ENCODE data around the gene PIK3CG. TPM values are rescaled to one million over a fixed set of nuclear protein-coding genes. Genes with fewer than 3 reads are reported as not detected.

Gene PIK3CG
- total RNA-seq, 1 experiment from 2014 or later, result 0.05 TPM

DNA sequence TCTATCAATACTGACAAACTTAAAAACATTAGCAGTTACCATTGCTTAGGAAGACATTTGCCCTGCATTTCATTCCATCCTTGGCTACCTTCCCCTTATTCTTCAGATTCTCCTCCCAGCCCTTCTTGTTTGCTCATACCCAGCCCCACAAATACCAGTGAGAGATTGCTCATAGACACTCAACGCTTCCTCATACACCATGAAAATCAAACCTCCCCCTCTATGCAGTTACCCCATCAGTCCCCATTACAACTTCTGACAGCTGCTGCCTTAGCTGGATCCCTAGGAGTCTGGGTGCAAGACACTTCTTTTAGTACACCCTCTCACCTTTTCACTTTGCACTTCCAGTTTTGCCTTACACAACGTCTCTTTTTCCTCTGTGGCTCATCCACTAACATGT, 28.3 kb upstream of the PIK3CG start (continued):
- TF ChIP-seq, protein P1, sequence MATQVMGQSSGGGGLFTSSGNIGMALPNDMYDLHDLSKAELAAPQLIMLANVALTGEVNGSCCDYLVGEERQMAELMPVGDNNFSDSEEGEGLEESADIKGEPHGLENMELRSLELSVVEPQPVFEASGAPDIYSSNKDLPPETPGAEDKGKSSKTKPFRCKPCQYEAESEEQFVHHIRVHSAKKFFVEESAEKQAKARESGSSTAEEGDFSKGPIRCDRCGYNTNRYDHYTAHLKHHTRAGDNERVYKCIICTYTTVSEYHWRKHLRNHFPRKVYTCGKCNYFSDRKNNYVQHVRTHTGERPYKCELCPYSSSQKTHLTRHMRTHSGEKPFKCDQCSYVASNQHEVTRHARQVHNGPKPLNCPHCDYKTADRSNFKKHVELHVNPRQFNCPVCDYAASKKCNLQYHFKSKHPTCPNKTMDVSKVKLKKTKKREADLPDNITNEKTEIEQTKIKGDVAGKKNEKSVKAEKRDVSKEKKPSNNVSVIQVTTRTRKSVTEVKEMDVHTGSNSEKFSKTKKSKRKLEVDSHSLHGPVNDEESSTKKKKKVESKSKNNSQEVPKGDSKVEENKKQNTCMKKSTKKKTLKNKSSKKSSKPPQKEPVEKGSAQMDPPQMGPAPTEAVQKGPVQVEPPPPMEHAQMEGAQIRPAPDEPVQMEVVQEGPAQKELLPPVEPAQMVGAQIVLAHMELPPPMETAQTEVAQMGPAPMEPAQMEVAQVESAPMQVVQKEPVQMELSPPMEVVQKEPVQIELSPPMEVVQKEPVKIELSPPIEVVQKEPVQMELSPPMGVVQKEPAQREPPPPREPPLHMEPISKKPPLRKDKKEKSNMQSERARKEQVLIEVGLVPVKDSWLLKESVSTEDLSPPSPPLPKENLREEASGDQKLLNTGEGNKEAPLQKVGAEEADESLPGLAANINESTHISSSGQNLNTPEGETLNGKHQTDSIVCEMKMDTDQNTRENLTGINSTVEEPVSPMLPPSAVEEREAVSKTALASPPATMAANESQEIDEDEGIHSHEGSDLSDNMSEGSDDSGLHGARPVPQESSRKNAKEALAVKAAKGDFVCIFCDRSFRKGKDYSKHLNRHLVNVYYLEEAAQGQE (IDR thresholded peaks at IDR 0.05; ENCODE audit: low read depth), result no peak
- no peak for TF ChIP-seq EZH2phosphoT487 (IDR thresholded peaks at IDR 0.05; ENCODE audit: borderline replicate concordance)
- TF ChIP-seq EGR1 (IDR thresholded peaks at IDR 0.05; ENCODE audit: low read depth), result no peak
- TF ChIP-seq, protein P2, sequence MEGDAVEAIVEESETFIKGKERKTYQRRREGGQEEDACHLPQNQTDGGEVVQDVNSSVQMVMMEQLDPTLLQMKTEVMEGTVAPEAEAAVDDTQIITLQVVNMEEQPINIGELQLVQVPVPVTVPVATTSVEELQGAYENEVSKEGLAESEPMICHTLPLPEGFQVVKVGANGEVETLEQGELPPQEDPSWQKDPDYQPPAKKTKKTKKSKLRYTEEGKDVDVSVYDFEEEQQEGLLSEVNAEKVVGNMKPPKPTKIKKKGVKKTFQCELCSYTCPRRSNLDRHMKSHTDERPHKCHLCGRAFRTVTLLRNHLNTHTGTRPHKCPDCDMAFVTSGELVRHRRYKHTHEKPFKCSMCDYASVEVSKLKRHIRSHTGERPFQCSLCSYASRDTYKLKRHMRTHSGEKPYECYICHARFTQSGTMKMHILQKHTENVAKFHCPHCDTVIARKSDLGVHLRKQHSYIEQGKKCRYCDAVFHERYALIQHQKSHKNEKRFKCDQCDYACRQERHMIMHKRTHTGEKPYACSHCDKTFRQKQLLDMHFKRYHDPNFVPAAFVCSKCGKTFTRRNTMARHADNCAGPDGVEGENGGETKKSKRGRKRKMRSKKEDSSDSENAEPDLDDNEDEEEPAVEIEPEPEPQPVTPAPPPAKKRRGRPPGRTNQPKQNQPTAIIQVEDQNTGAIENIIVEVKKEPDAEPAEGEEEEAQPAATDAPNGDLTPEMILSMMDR (IDR thresholded peaks at IDR 0.05 in 2 of 3, conservative IDR thresholded peaks at IDR 0.05 in 1 of 3; ENCODE audit: borderline replicate concordance in 1 of 3, insufficient read depth in 1 of 3, low read depth in 2 of 3, low read length in 2 of 3), result no peak
- TF ChIP-seq CBX3 (IDR thresholded peaks at IDR 0.05; ENCODE audit: low read depth), result no peak
- TF ChIP-seq ELF1 (IDR thresholded peaks at IDR 0.05; ENCODE audit: borderline replicate concordance, low read depth), result no peak
- TF ChIP-seq, protein P3, sequence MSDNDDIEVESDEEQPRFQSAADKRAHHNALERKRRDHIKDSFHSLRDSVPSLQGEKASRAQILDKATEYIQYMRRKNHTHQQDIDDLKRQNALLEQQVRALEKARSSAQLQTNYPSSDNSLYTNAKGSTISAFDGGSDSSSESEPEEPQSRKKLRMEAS (IDR thresholded peaks at IDR 0.05), result no peak
- TF ChIP-seq FOSL1 (IDR thresholded peaks at IDR 0.05; ENCODE audit: low read depth), result no peak
- TF ChIP-seq CEBPB (IDR thresholded peaks at IDR 0.05; ENCODE audit: low read depth), result no peak

DNA sequence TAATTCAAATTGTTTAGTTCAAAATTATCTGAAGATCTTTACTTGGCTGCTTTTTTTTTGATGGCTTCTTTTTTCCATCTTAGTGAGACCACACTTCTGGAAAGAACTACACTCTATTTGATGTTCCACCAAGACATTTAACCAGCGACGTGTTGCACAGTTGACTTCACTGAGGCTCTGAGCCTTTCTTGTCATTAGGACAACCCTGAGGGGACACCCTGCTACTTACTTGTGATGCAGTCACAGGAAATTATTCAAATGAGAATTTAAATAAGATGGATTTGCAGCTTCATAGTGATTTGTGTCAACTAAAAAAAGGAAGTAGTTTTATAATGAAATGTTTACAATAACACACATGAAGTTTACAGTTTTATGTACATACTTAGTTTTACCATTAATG, 25.6 kb upstream of the PIK3CG start:
- POLR2A ChIA-PET, result no interaction called here

More for the DNA sequence above, 25.6 kb upstream of the PIK3CG start:
- Histone ChIP-seq H3K4me2 (ENCODE audit: low read length) (no peak overlapping the region), H3K9me2 (ENCODE audit: insufficient read depth) (no peaks in the 10 kb centered on the region), H3K79me2 (ENCODE audit: insufficient read depth, low read length) (no peaks in the 10 kb centered on the region), H2AFZ (ENCODE audit: low read depth, low read length, poor library complexity, severe bottlenecking) (no peak overlapping the region), H3K36me3 (ENCODE audit: control insufficient read depth in 1 of 2, insufficient read depth in 2 of 2, low read length in 2 of 2) (no peaks in the 10 kb centered on the region), H3K27me3 (ENCODE audit: insufficient read depth, low read length) (no peaks in the 10 kb centered on the region), H4K20me1 (ENCODE audit: insufficient read depth) (no peaks in the 10 kb centered on the region), H3K4me3 (replicated peaks in 1 of 2; ENCODE audit: low read depth in 1 of 2, low read length in 2 of 2) (no peak overlapping the region), H3K9me3 (ENCODE audit: control insufficient read depth in 1 of 2, insufficient read depth in 1 of 2, low read depth in 1 of 2, low read length in 2 of 2) (0 out of 4 replicates have a peak, but pooled peaks cover 0 to 3% of the 10 kb centered on the region in 2 experiments), H3K9ac (ENCODE audit: low read length) (no peak overlapping the region), H3K27ac (ENCODE audit: low read depth, low read length) (no peak overlapping the region), H3K4me1 (ENCODE audit: control insufficient read depth in 1 of 2, insufficient read depth in 2 of 2, low read length in 2 of 2) (no peaks in the 10 kb centered on the region)
- ChIA-PET CTCF (no interaction called here), RAD21 (ENCODE audit: low non-redundant PET in 1 of 2, low total read pairs in 2 of 2, uncharacterized antibody in 2 of 2, unreplicated experiment in 2 of 2) (no interaction called here)
- ATAC-seq (no peak), DNase-seq (ENCODE audit: low read depth, low spot score) (no peak)
- TF ChIP-seq ZFX (IDR thresholded peaks at IDR 0.05) (no peak), EZH2phosphoT487 (IDR thresholded peaks at IDR 0.05; ENCODE audit: borderline replicate concordance) (no peak), POLR2A (IDR thresholded peaks at IDR 0.05; ENCODE audit: borderline replicate concordance, extremely low read depth, insufficient read depth, insufficient read length) (no peak), EGR1 (IDR thresholded peaks at IDR 0.05; ENCODE audit: low read depth) (no peak), YY1 (IDR thresholded peaks at IDR 0.05; ENCODE audit: extremely low read depth, insufficient replicate concordance, low read depth, low read length) (no peak), FOSL1 (IDR thresholded peaks at IDR 0.05; ENCODE audit: low read depth) (no peak), JUND (IDR thresholded peaks at IDR 0.05) (no peak), POLR2AphosphoS5 (IDR thresholded peaks at IDR 0.05; ENCODE audit: low read depth, low read length) (no peak), SIN3A (IDR thresholded peaks at IDR 0.05; ENCODE audit: low read depth) (no peak), SRF (IDR thresholded peaks at IDR 0.05; ENCODE audit: low read depth) (no peak), CEBPB (IDR thresholded peaks at IDR 0.05; ENCODE audit: low read depth) (no peak), CBX3 (IDR thresholded peaks at IDR 0.05; ENCODE audit: low read depth) (no peak), RAD21 (IDR thresholded peaks at IDR 0.05; ENCODE audit: low read depth) (no peak), SP1 (IDR thresholded peaks at IDR 0.05; ENCODE audit: low read depth) (no peak)
- intact Hi-C loops (cut with micrococcal nuclease), result no loop called here
- no TSS peak for BruUV-seq (replicated peaks)

Measured in HCT116 (cell line).